HepG2 (cell line): ENCODE results near the gene EIF4EBP3. TPM values are rescaled to one million over a fixed set of nuclear protein-coding genes. Genes with fewer than 3 reads are reported as not detected.
A peak's percentile ranks its signal among the peaks of the same experiment; 100 is the strongest.

Experiments
- ARNTL ChIP-seq: sonication (generic); formaldehyde crosslinking; IDR thresholded peaks from 2 replicates; pipeline ENCODE4 v1.4.0; 2020; ENCODE audit warnings: mild to moderate bottlenecking, missing genetic modification reagents
- ATF2 ChIP-seq: sonication (generic); formaldehyde crosslinking; IDR thresholded peaks from 2 replicates; pipeline ENCODE4 v1.4.0; 2020; ENCODE audit warnings: missing genetic modification reagents
- GFI1 ChIP-seq: sonication (generic); formaldehyde crosslinking; IDR thresholded peaks from 2 replicates; pipeline ENCODE4 v1.5.0; 2020; ENCODE audit warnings: missing genetic modification reagents, mild to moderate bottlenecking, borderline replicate concordance
- HNF4G ChIP-seq, 2 experiments: sonication (generic) in 1 of 2; formaldehyde crosslinking in 1 of 2; IDR thresholded peaks; 2 replicates each; pipeline versions ENCODE4 v1.4.0 to v1.6.1; 2011 to 2020; ENCODE audit warnings: borderline replicate concordance in 2 of 2, low read depth in 2 of 2, mild to moderate bottlenecking in 2 of 2, low read length in 1 of 2, missing genetic modification reagents in 1 of 2, moderate library complexity in 1 of 2
- HOXA5 ChIP-seq: sonication (generic); formaldehyde crosslinking; IDR thresholded peaks from 2 replicates; pipeline ENCODE4 v1.4.0; 2020; ENCODE audit warnings: missing genetic modification reagents
- MXD3 ChIP-seq: IDR thresholded peaks from 2 replicates; pipeline ENCODE4 v1.6.1; 2016; ENCODE audit warnings: mild to moderate bottlenecking, missing biosample characterization, missing genetic modification reagents
- NBN ChIP-seq: fragments of 450-650 bp; conservative IDR thresholded peaks from 2 replicates; pipeline ENCODE4 v1.6.1; 2017
- RXRA ChIP-seq: sonication (generic); formaldehyde crosslinking; IDR thresholded peaks from 2 replicates; pipeline ENCODE4 v1.5.1; 2020; ENCODE audit warnings: missing genetic modification reagents
- SP2 ChIP-seq: sonication (generic); formaldehyde crosslinking; IDR thresholded peaks from 2 replicates; pipeline ENCODE4 v1.5.1; 2020; ENCODE audit warnings: mild to moderate bottlenecking, missing genetic modification reagents
- TARDBP ChIP-seq: sonication (generic); formaldehyde crosslinking; IDR thresholded peaks from 2 replicates; pipeline ENCODE4 v1.8.0; 2022; ENCODE audit warnings: mild to moderate bottlenecking, missing genetic modification reagents
- TBX2 ChIP-seq: sonication (generic); formaldehyde crosslinking; IDR thresholded peaks from 2 replicates; pipeline ENCODE4 v1.5.0; 2020; ENCODE audit warnings: missing genetic modification reagents, mild to moderate bottlenecking, borderline replicate concordance
- THYN1 ChIP-seq: sonication (generic); formaldehyde crosslinking; IDR thresholded peaks from 2 replicates; pipeline ENCODE4 v1.8.1; 2023; ENCODE audit warnings: low read depth, mild to moderate bottlenecking, moderate library complexity, missing genetic modification reagents, borderline replicate concordance
- ZBTB39 ChIP-seq: sonication (generic); formaldehyde crosslinking; IDR thresholded peaks from 2 replicates; pipeline ENCODE4 v1.5.0; 2020; ENCODE audit warnings: missing genetic modification reagents
- ZNF253 ChIP-seq: sonication (generic); formaldehyde crosslinking; IDR thresholded peaks from 2 replicates; pipeline ENCODE4 v1.8.0; 2022; ENCODE audit warnings: mild to moderate bottlenecking, missing genetic modification reagents, borderline replicate concordance
- ZNF264 ChIP-seq: sonication (generic); formaldehyde crosslinking; IDR thresholded peaks from 2 replicates; pipeline ENCODE4 v1.4.0; 2020; ENCODE audit warnings: missing genetic modification reagents
- ZNF564 ChIP-seq: sonication (generic); formaldehyde crosslinking; IDR thresholded peaks from 2 replicates; pipeline ENCODE4 v1.8.1; 2023; ENCODE audit warnings: mild to moderate bottlenecking, missing genetic modification reagents
- ZNF646 ChIP-seq: sonication (generic); formaldehyde crosslinking; IDR thresholded peaks from 2 replicates; pipeline ENCODE4 v1.9.0; 2021; ENCODE audit warnings: mild to moderate bottlenecking, missing genetic modification reagents
- ZSCAN22 ChIP-seq: sonication (generic); formaldehyde crosslinking; IDR thresholded peaks from 2 replicates; pipeline ENCODE4 v1.4.0; 2020; ENCODE audit warnings: mild to moderate bottlenecking, missing genetic modification reagents
- polyA plus RNA-seq, 8 experiments: library from polyadenylated mRNA; depleted of rRNA in 3 of 8; stranded (reverse) in 7 of 8; unstranded in 1 of 8; fragments of >200 nt; fragmentation: Illumina TruSeq in 4 of 8; extraction: Trizol in 4 of 8; gene quantifications; 2 replicates each; pipeline versions ENCODE4 v1.2.1 to v1.2.3, GENCODE V29; 2011 to 2016; ENCODE audit warnings: low read depth in 4 of 8, missing spikeins in 1 of 8, mixed read lengths in 1 of 8; ENCODE audit not compliant: insufficient read depth in 1 of 8
- total RNA-seq, 5 experiments: library from RNA; depleted of rRNA; stranded (reverse); fragments of >200 nt; fragmentation: Illumina TruSeq; extraction: Trizol; gene quantifications; 2 replicates each; pipeline ENCODE4 v1.2.3, GENCODE V29; 2016; ENCODE audit warnings: low read depth in 1 of 5

The EIF4EBP3 gene
- total and polyA plus RNA-seq, 2 of the 13 experiments (the other 11 are each of a cell fraction or from before 2014, with no cell fraction given), result 0.61 to 1.7 TPM

GRCh38 chr5:140547508-140548299 is at the start of gene EIF4EBP3 (continued):
- no peak for TF ChIP-seq NBN
- TF ChIP-seq THYN1 (CRISPR knock-in tag), result no peak
- peak; percentile 82; the same call in 1 of the 2 replicates for TF ChIP-seq ZNF264 (CRISPR knock-in tag)
- TF ChIP-seq ZSCAN22 (CRISPR knock-in tag), result no peak
- TF ChIP-seq ZNF253 (CRISPR knock-in tag), result no peak
- TF ChIP-seq GFI1 (CRISPR knock-in tag), result peak; percentile 70; the same call in 1 of the 2 replicates
- 0 out of 2 replicates have a peak, but pooled peaks have one; percentile 26 for TF ChIP-seq RXRA (CRISPR knock-in tag)
- TF ChIP-seq TARDBP, result peak; percentile 76
- no peak; the same call in 1 of the 2 replicates for TF ChIP-seq ZNF564
- no peak for TF ChIP-seq ZNF646
- peak; percentile 75; the same call in 1 of the 2 replicates for TF ChIP-seq MXD3
- peak; percentile 87 for TF ChIP-seq ARNTL (CRISPR knock-in tag)
- peak; percentile 79 for TF ChIP-seq SP2 (CRISPR knock-in tag)
- no peak; the same call in 1 of the 2 replicates for TF ChIP-seq HOXA5 (CRISPR knock-in tag)
- peak; percentile 60 for TF ChIP-seq TBX2 (CRISPR knock-in tag)
- TF ChIP-seq ZBTB39 (CRISPR knock-in tag), result no peak
- peak; percentile 72; the same call in 1 of the 2 replicates for TF ChIP-seq HNF4G (IDR thresholded peaks at IDR 0.05; ENCODE audit: borderline replicate concordance, low read depth, low read length)
- 0 out of 2 replicates have a peak, but pooled peaks have one; percentile 65 for TF ChIP-seq HNF4G (CRISPR knock-in tag; IDR thresholded peaks at IDR 0.05; ENCODE audit: borderline replicate concordance, low read depth)
- TF ChIP-seq ATF2 (CRISPR knock-in tag), result peak; percentile 67; the same call in 1 of the 2 replicates
